Fibroblast of lung (primary cell): ENCODE measurements around the gene MEIOC. TPM values are rescaled to one million over a fixed set of nuclear protein-coding genes. Genes with fewer than 3 reads are reported as not detected.

Experiments used
- DNase-seq, 2 donors: peaks; one replicate each; pipeline versions ENCODE4 v3.0.0 to v3.0.0-alpha.2; 2010; ENCODE audit warnings: low read depth in 2 of 2
- H2AFZ ChIP-seq: 2 replicates; pipeline ENCODE4 v1.5.1; 2012; ENCODE audit warnings: low read length, control low read depth, inconsistent platforms
- H3K27ac ChIP-seq: 2 replicates; pipeline ENCODE4 v1.5.1; 2011; ENCODE audit warnings: low read length, control low read depth; ENCODE audit not compliant: insufficient read depth
- H3K27me3 ChIP-seq: 2 replicates; pipeline ENCODE4 v1.5.1; 2011; ENCODE audit warnings: mild to moderate bottlenecking, low read length; ENCODE audit not compliant: control insufficient read depth, insufficient read depth
- H3K36me3 ChIP-seq: 2 replicates; pipeline ENCODE4 v1.5.1; 2011; ENCODE audit warnings: low read length; ENCODE audit not compliant: control insufficient read depth, insufficient read depth
- H3K4me1 ChIP-seq: 2 replicates; pipeline ENCODE4 v1.5.1; 2011; ENCODE audit warnings: low read length; ENCODE audit not compliant: control insufficient read depth, insufficient read depth; ENCODE audit errors: extremely low read depth
- H3K4me2 ChIP-seq: 2 replicates; pipeline ENCODE4 v1.5.1; 2011; ENCODE audit warnings: low read length, control low read depth; ENCODE audit not compliant: insufficient read depth; ENCODE audit errors: extremely low read depth
- H3K4me3 ChIP-seq, 4 experiments: fragments of 200-600 bp in 1 of 4; sonication (generic) in 1 of 4; replicated peaks in 1 of 4; 2 replicates each; pipeline ENCODE4 v1.5.1; 2011 to 2016; ENCODE audit warnings: low read length in 4 of 4, low read depth in 3 of 4, mild to moderate bottlenecking in 3 of 4, control low read depth in 2 of 4, inconsistent platforms in 1 of 4, mixed read lengths in 1 of 4; ENCODE audit not compliant: insufficient read depth in 1 of 4; ENCODE audit errors: control extremely low read depth in 1 of 4
- H3K79me2 ChIP-seq: 2 replicates; pipeline ENCODE4 v1.5.1; 2012; ENCODE audit warnings: mild to moderate bottlenecking, low read length, inconsistent platforms; ENCODE audit not compliant: control insufficient read depth, insufficient read depth
- H3K9ac ChIP-seq: 2 replicates; pipeline ENCODE4 v1.5.1; 2011; ENCODE audit warnings: mild to moderate bottlenecking, low read length, control low read depth; ENCODE audit not compliant: insufficient read depth
- H3K9me3 ChIP-seq: 2 replicates; pipeline ENCODE4 v1.5.1; 2012; ENCODE audit warnings: low read depth, low read length; ENCODE audit not compliant: control insufficient read depth, insufficient read depth
- H4K20me1 ChIP-seq: 2 replicates; pipeline ENCODE4 v1.5.1; 2011; ENCODE audit warnings: low read length; ENCODE audit not compliant: control insufficient read depth, insufficient read depth; ENCODE audit errors: extremely low read depth
- CTCF ChIP-seq, 2 donors: IDR thresholded peaks in 1 of 2; conservative IDR thresholded peaks in 1 of 2; 1 replicate in 1 of 2; 2 replicates in 1 of 2; pipeline ENCODE4 v1.5.1; 2011 to 2012; ENCODE audit warnings: low read length in 2 of 2, control low read depth in 1 of 2, inconsistent platforms in 1 of 2, low read depth in 1 of 2, mild to moderate bottlenecking in 1 of 2
- EZH2 ChIP-seq: IDR thresholded peaks from 2 replicates; pipeline ENCODE4 v1.5.1; 2012; ENCODE audit warnings: low read length, control low read depth, mild to moderate bottlenecking; ENCODE audit errors: missing control alignments
- polyA plus RNA-seq, 2 donors: library from polyadenylated mRNA; depleted of rRNA in 1 of 2; stranded (reverse) in 1 of 2; unstranded in 1 of 2; fragments of >200 nt; gene quantifications; 2 replicates each; pipeline ENCODE4 v1.2.1, GENCODE V29; 2011 to 2012; ENCODE audit warnings: missing spikeins in 1 of 2
- total RNA-seq: library from RNA; depleted of rRNA; stranded (reverse); fragments of >200 nt; gene quantifications from 2 replicates; pipeline ENCODE4 v1.2.1, GENCODE V29; 2014

The MEIOC gene
- total and polyA plus RNA-seq, 2 donors (not counting 1 experiment from before 2014, with no cell fraction given): under 0.01 to 0.07 TPM

DNA sequence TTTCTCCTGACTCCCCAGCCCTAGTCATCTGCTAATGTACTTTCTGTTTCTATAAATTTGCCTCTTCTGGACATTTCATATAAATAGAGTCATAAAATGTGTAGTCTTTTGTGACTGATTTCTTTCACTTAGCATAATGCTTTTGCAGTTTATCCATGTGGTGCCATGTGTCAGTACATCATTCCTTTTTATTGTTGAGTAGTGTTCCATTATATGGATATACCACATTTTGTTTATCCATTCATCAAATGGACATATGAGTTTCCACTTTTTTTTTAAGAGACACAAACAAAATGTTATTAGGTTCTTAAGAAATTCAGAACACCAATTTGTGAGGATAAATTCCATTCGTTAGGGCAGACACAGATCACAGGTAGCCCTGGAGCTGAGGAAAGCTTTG, 63.2 kb downstream of the MEIOC start:
- no peak overlapping the region for H2AFZ ChIP-seq
- no peaks in the 10 kb centered on the region for H3K79me2 ChIP-seq
- H3K36me3 ChIP-seq: no peaks in the 10 kb centered on the region
- no peak for DNase-seq
- no peak overlapping the region for H3K9ac ChIP-seq
- H3K4me1 ChIP-seq: no peaks in the 10 kb centered on the region
- no peak overlapping the region for H3K27ac ChIP-seq
- H3K9me3 ChIP-seq: no peaks in the 10 kb centered on the region
- no peaks in the 10 kb centered on the region for H3K27me3 ChIP-seq
- H3K4me2 ChIP-seq: no peak overlapping the region
- TF ChIP-seq EZH2: no peak
- TF ChIP-seq CTCF (conservative IDR thresholded peaks at IDR 0.05 in 1 of 2, IDR thresholded peaks at IDR 0.05 in 1 of 2; ENCODE audit: low read depth in 1 of 2, low read length in 2 of 2): no peak
- H3K4me3 ChIP-seq: no peak overlapping the region
- H4K20me1 ChIP-seq: no peaks in the 10 kb centered on the region

DNA sequence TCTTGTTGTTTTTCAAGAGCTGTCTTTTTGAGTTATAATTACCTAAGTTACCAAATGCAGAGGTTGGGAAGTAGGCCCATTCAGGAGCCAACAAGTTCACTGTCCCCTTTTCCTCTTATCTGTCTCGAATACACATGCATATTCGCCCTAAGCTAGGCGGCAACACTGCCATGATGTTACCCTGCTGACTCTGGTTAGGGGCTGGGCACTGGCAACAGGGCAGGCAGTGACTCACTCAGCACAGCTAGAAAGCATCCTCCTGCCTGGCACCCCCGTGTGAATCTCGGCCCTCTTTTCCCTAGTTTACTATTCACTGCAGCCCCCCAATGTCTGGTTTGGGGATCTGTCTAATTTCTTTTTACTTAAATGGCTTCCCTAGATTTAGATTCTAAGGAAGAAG, 66.0 kb downstream of the MEIOC start:
- TF ChIP-seq CTCF (conservative IDR thresholded peaks at IDR 0.05 in 1 of 2, IDR thresholded peaks at IDR 0.05 in 1 of 2; ENCODE audit: low read depth in 1 of 2, low read length in 2 of 2) (no peak), EZH2 (no peak)
- no peak overlapping the region for H2AFZ ChIP-seq
- no peaks in the 10 kb centered on the region for H3K4me1 ChIP-seq
- no peak overlapping the region for H3K4me2 ChIP-seq
- H3K4me3 ChIP-seq: no peak overlapping the region
- no peaks in the 10 kb centered on the region for H3K9me3 ChIP-seq
- H3K79me2 ChIP-seq: no peaks in the 10 kb centered on the region
- no peak for DNase-seq
- H3K27ac ChIP-seq: no peak overlapping the region
- H3K9ac ChIP-seq: no peak overlapping the region
- H3K27me3 ChIP-seq: no peaks in the 10 kb centered on the region
- H4K20me1 ChIP-seq: no peaks in the 10 kb centered on the region
- no peaks in the 10 kb centered on the region for H3K36me3 ChIP-seq

Other genes with a start within 250 kb of the MEIOC start
- 13.4 and 19.3 TPM in 2 replicates for gene GPATCH8, start 153.1 kb upstream of the MEIOC start, total RNA-seq
- gene GPATCH8, start 153.1 kb upstream of the MEIOC start, polyA plus RNA-seq: 13.7 and 14.0 TPM in 2 replicates
- 14.6 and 20.3 TPM in 2 replicates for gene FZD2, start 99.0 kb upstream of the MEIOC start, total RNA-seq
- 14.0 and 23.2 TPM in 2 replicates for gene FZD2, start 99.0 kb upstream of the MEIOC start, polyA plus RNA-seq
- gene CCDC43, start 33.3 kb downstream of the MEIOC start, total RNA-seq: 34.7 and 35.2 TPM in 2 replicates
- gene CCDC43, start 33.3 kb downstream of the MEIOC start, polyA plus RNA-seq: 23.9 and 27.9 TPM in 2 replicates
- gene DBF4B, start 52.2 kb downstream of the MEIOC start, total RNA-seq: 1.5 and 3.3 TPM in 2 replicates
- gene DBF4B, start 52.2 kb downstream of the MEIOC start, polyA plus RNA-seq: 2.2 and 6.7 TPM in 2 replicates
- gene ADAM11, start 102.5 kb downstream of the MEIOC start, total RNA-seq: 0.51 and 0.66 TPM in 2 replicates
- gene ADAM11, start 102.5 kb downstream of the MEIOC start, polyA plus RNA-seq: 0.18 and 0.52 TPM in 2 replicates
- 19.3 and 33.9 TPM in 2 replicates for gene GJC1, start 173.8 kb downstream of the MEIOC start, total RNA-seq
- 33.6 and 97.3 TPM in 2 replicates for gene GJC1, start 173.8 kb downstream of the MEIOC start, polyA plus RNA-seq
- gene HIGD1B, start 191.4 kb downstream of the MEIOC start, total RNA-seq: not detected in 2 replicates
- 0.34 TPM in 1 of 2 replicates, not detected in the other for gene HIGD1B, start 191.4 kb downstream of the MEIOC start, polyA plus RNA-seq
- gene EFTUD2, start 243.0 kb downstream of the MEIOC start, total RNA-seq: 74.0 and 88.0 TPM in 2 replicates
- gene EFTUD2, start 243.0 kb downstream of the MEIOC start, polyA plus RNA-seq: 154 and 201 TPM in 2 replicates